ENCODE measurements around the gene FGFRL1.

- TF ChIP-seq CTCF (IDR thresholded peaks at IDR 0.05) = no peak
- no peak for TF ChIP-seq POLR2A (IDR thresholded peaks at IDR 0.05)
Observed at GRCh38 chr4:987624-988513, 23.6 kb upstream of the FGFRL1 start.
